ENCODE data around the gene RNF141. TPM values are rescaled to one million over a fixed set of nuclear protein-coding genes. Genes with fewer than 3 reads are reported as not detected.

The RNF141 gene
- total RNA-seq, 1 donor from 2014 or later, result 49.3 TPM

- no peaks in the 10 kb centered on the region for H3K9me3 Mint-ChIP-seq
- H3K4me3 Mint-ChIP-seq, result no peak overlapping the region
- no peak overlapping the region for H3K4me3 ChIP-seq
- H3K9me3 ChIP-seq (ENCODE audit: low read depth), result no peaks in the 10 kb centered on the region
- peaks cover 8% of the 10 kb centered on the region for H3F3A ChIP-seq (ENCODE audit: low read depth)
- no peak overlapping the region for H2AFZ ChIP-seq (replicated peaks)
- H3K27me3 ChIP-seq, result no peaks in the 10 kb centered on the region
- H3K79me2 ChIP-seq (ENCODE audit: low read depth), result no peaks in the 10 kb centered on the region
- H3K4me1 ChIP-seq, result peaks cover 11% of the 10 kb centered on the region
- H3K27ac Mint-ChIP-seq, result no peak overlapping the region
- H3K36me3 ChIP-seq, result no peaks in the 10 kb centered on the region
- no peak overlapping the region for H3K9ac ChIP-seq
- DNase-seq (ENCODE audit: low spot score), result no peak
- TF ChIP-seq EZH2phosphoT487 (IDR thresholded peaks at IDR 0.05), result no peak
- no peak for TF ChIP-seq EZH2 (IDR thresholded peaks at IDR 0.05)
- no peak for TF ChIP-seq CTCF (IDR thresholded peaks at IDR 0.05)
- H3K4me2 ChIP-seq, result no peak overlapping the region
- H3K27me3 Mint-ChIP-seq (ENCODE audit: insufficient read depth, low read depth), result peaks cover 3% of the 10 kb centered on the region
- H3K27ac ChIP-seq, result no peak overlapping the region
- peaks cover 2% of the 10 kb centered on the region for H3K36me3 Mint-ChIP-seq
- H4K20me1 ChIP-seq (ENCODE audit: low read depth), result no peaks in the 10 kb centered on the region
- peaks cover 14% of the 10 kb centered on the region for H3K4me1 Mint-ChIP-seq
These were observed 40.6 kb upstream of the RNF141 start for GRCh38 chr11:10581481-10582019.

- H3K4me2 ChIP-seq, result no peak overlapping the region
- no peak overlapping the region for H3K9ac ChIP-seq
These were observed 39.6 kb upstream of the RNF141 start for GRCh38 chr11:10580623-10581022.

GRCh38 chr11:10579700-10580099 lies 38.7 kb upstream of the RNF141 start:
- H3K4me2 ChIP-seq, result no peak overlapping the region
- H3K27ac ChIP-seq, result no peak overlapping the region
- no peaks in the 10 kb centered on the region for H3K27me3 ChIP-seq
- peaks cover 4% of the 10 kb centered on the region for H3K36me3 Mint-ChIP-seq
- no peak overlapping the region for H3K4me3 Mint-ChIP-seq
- no peak overlapping the region for H3K4me3 ChIP-seq
- H3K27ac Mint-ChIP-seq, result no peak overlapping the region
- no peak for DNase-seq (ENCODE audit: low spot score)
- no peak overlapping the region for H3K9ac ChIP-seq
- H2AFZ ChIP-seq (replicated peaks), result no peak overlapping the region
- TF ChIP-seq EZH2phosphoT487 (IDR thresholded peaks at IDR 0.05), result no peak
- no peak for TF ChIP-seq CTCF (IDR thresholded peaks at IDR 0.05)
- H3K27me3 Mint-ChIP-seq (ENCODE audit: insufficient read depth, low read depth), result peaks cover 3% of the 10 kb centered on the region
- H3K9me3 Mint-ChIP-seq, result no peaks in the 10 kb centered on the region
- no peaks in the 10 kb centered on the region for H3K79me2 ChIP-seq (ENCODE audit: low read depth)
- H3K4me1 Mint-ChIP-seq, result peaks cover 14% of the 10 kb centered on the region
- peaks cover 11% of the 10 kb centered on the region for H3K4me1 ChIP-seq
- H3K36me3 ChIP-seq, result no peaks in the 10 kb centered on the region
- peaks cover 8% of the 10 kb centered on the region for H3F3A ChIP-seq (ENCODE audit: low read depth)
- no peaks in the 10 kb centered on the region for H3K9me3 ChIP-seq (ENCODE audit: low read depth)
- no peaks in the 10 kb centered on the region for H4K20me1 ChIP-seq (ENCODE audit: low read depth)

More at GRCh38 chr11:10580623-10581022, 39.6 kb upstream of the RNF141 start:
- Mint-ChIP-seq H3K4me3 (no peak overlapping the region), H3K27ac (no peak overlapping the region), H3K4me1 (peaks cover 14% of the 10 kb centered on the region), H3K9me3 (no peaks in the 10 kb centered on the region), H3K27me3 (ENCODE audit: insufficient read depth, low read depth) (peaks cover 3% of the 10 kb centered on the region), H3K36me3 (peaks cover 2% of the 10 kb centered on the region)
- Histone ChIP-seq H3K4me3 (no peak overlapping the region), H2AFZ (replicated peaks) (no peak overlapping the region), H4K20me1 (ENCODE audit: low read depth) (no peaks in the 10 kb centered on the region), H3K79me2 (ENCODE audit: low read depth) (no peaks in the 10 kb centered on the region), H3K9me3 (ENCODE audit: low read depth) (no peaks in the 10 kb centered on the region), H3F3A (ENCODE audit: low read depth) (peaks cover 8% of the 10 kb centered on the region), H3K4me1 (peaks cover 11% of the 10 kb centered on the region), H3K27ac (no peak overlapping the region), H3K36me3 (no peaks in the 10 kb centered on the region), H3K27me3 (no peaks in the 10 kb centered on the region)
- DNase-seq (ENCODE audit: low spot score), result no peak
- TF ChIP-seq EZH2 (IDR thresholded peaks at IDR 0.05) (no peak), CTCF (IDR thresholded peaks at IDR 0.05) (no peak), EZH2phosphoT487 (IDR thresholded peaks at IDR 0.05) (no peak)

Data from neural progenitor cell (in vitro differentiated cells).